ENCODE measurements around the gene RNF17.

The RNF17 gene

GRCh38 chr13:24875566-24875965 lies 111.6 kb downstream of the RNF17 start:
- no peak for DNase-seq (ENCODE audit: low spot score)
- no peak for TF ChIP-seq CTCF (IDR thresholded peaks at IDR 0.05; ENCODE audit: extremely low read depth, missing control alignments)

GRCh38 chr13:24877531-24877930 lies 113.6 kb downstream of the RNF17 start:
- TF ChIP-seq CTCF (IDR thresholded peaks at IDR 0.05; ENCODE audit: extremely low read depth, missing control alignments), result no peak
- no peak for DNase-seq (ENCODE audit: low spot score)

GRCh38 chr13:24878340-24878739 lies 114.4 kb downstream of the RNF17 start:
- no peak for TF ChIP-seq CTCF (IDR thresholded peaks at IDR 0.05; ENCODE audit: extremely low read depth, missing control alignments)

GRCh38 chr13:24882665-24883064 lies 118.7 kb downstream of the RNF17 start:
- TF ChIP-seq CTCF (IDR thresholded peaks at IDR 0.05; ENCODE audit: extremely low read depth, missing control alignments), result no peak
- no peak for DNase-seq (ENCODE audit: low spot score)

More at GRCh38 chr13:24878340-24878739, 114.4 kb downstream of the RNF17 start:
- DNase-seq (ENCODE audit: low spot score), result no peak

GRCh38 chr13:24887759-24888158 lies 123.8 kb downstream of the RNF17 start:
- no peak for DNase-seq (ENCODE audit: low spot score)
- TF ChIP-seq CTCF (IDR thresholded peaks at IDR 0.05; ENCODE audit: extremely low read depth, missing control alignments), result no peak

- TF ChIP-seq CTCF (IDR thresholded peaks at IDR 0.05; ENCODE audit: extremely low read depth, missing control alignments), result no peak
- peak; percentile 53 for DNase-seq (ENCODE audit: low spot score)
Observed at GRCh38 chr13:24888291-24888931, 124.4 kb downstream of the RNF17 start.

GRCh38 chr13:24890256-24890655 lies 126.3 kb downstream of the RNF17 start:
- TF ChIP-seq CTCF (IDR thresholded peaks at IDR 0.05; ENCODE audit: extremely low read depth, missing control alignments), result no peak
- DNase-seq (ENCODE audit: low spot score), result no peak
